ENCODE results near the gene EIF2AK2. TPM values are rescaled to one million over a fixed set of nuclear protein-coding genes. Genes with fewer than 3 reads are reported as not detected.

Gene EIF2AK2
- total RNA-seq, 1 donor from 2014 or later, result 49.7 TPM

DNA sequence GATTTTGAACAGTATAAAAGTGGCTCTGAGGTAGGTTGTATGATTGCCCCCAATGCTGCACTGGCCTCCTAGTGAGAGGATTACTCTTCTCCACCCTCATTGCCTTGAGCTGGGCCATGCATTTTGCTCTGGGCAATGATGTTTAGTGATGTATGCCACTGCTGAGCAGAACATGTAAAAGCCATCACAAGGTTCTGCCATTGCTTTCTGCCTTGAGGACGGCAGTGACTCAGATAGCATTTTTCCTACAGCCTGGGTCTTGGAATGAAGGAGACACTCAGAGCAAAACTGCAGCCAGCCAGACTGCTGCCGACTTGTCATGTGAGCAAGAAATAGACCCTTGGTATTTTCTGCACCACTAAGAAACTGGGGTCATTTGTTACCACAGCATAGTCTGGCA is 44.8 kb downstream of the EIF2AK2 start:
- Mint-ChIP-seq H3K4me1 (ENCODE audit: unreplicated experiment) (no peaks in the 10 kb centered on the region), H3K9me3 (ENCODE audit: unreplicated experiment) (no peaks in the 10 kb centered on the region), H3K4me3 (ENCODE audit: unreplicated experiment) (no peak overlapping the region), H3K27me3 (ENCODE audit: unreplicated experiment) (no peaks in the 10 kb centered on the region), H3K36me3 (ENCODE audit: unreplicated experiment) (peaks cover 47% of the 10 kb centered on the region), H3K27ac (ENCODE audit: unreplicated experiment) (no peak overlapping the region)
- TF ChIP-seq, protein P1, sequence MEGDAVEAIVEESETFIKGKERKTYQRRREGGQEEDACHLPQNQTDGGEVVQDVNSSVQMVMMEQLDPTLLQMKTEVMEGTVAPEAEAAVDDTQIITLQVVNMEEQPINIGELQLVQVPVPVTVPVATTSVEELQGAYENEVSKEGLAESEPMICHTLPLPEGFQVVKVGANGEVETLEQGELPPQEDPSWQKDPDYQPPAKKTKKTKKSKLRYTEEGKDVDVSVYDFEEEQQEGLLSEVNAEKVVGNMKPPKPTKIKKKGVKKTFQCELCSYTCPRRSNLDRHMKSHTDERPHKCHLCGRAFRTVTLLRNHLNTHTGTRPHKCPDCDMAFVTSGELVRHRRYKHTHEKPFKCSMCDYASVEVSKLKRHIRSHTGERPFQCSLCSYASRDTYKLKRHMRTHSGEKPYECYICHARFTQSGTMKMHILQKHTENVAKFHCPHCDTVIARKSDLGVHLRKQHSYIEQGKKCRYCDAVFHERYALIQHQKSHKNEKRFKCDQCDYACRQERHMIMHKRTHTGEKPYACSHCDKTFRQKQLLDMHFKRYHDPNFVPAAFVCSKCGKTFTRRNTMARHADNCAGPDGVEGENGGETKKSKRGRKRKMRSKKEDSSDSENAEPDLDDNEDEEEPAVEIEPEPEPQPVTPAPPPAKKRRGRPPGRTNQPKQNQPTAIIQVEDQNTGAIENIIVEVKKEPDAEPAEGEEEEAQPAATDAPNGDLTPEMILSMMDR (IDR thresholded peaks at IDR 0.05), result no peak
- no peak for DNase-seq (ENCODE audit: extremely low spot score, unreplicated experiment)

GRCh38 chr2:37110306-37111212 is 46.2 kb downstream of the EIF2AK2 start:
- H3K9me3 Mint-ChIP-seq (ENCODE audit: unreplicated experiment), result no peaks in the 10 kb centered on the region
- no peak overlapping the region for H3K27ac Mint-ChIP-seq (ENCODE audit: unreplicated experiment)
- TF ChIP-seq, protein P1 (IDR thresholded peaks at IDR 0.05), result no peak
- H3K36me3 Mint-ChIP-seq (ENCODE audit: unreplicated experiment), result peaks cover 52% of the 10 kb centered on the region
- DNase-seq (ENCODE audit: extremely low spot score, unreplicated experiment), result no peak
- no peaks in the 10 kb centered on the region for H3K4me1 Mint-ChIP-seq (ENCODE audit: unreplicated experiment)
- no peak overlapping the region for H3K4me3 Mint-ChIP-seq (ENCODE audit: unreplicated experiment)
- no peaks in the 10 kb centered on the region for H3K27me3 Mint-ChIP-seq (ENCODE audit: unreplicated experiment)

DNA sequence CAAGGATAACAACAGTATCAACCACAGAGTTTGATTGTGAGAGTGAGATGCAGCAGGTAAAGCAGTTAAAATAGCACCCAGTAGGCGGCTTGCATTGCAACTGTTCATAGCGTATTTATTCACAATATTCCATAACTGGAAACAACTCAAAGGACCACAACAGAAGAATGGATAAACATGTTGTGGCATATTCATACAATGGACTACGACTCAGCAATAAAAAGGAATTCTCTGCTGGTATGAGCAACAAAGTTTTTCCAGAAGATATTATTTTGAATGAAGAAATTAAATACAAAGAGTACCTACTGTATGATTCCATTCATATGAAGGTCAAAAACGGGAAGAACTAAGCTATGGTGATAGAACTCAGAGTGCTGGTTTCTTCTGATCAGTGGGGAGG is 47.3 kb downstream of the EIF2AK2 start:
- no peaks in the 10 kb centered on the region for H3K9me3 Mint-ChIP-seq (ENCODE audit: unreplicated experiment)
- H3K4me3 Mint-ChIP-seq (ENCODE audit: unreplicated experiment), result no peak overlapping the region
- peaks cover under 1% of the 10 kb centered on the region for H3K4me1 Mint-ChIP-seq (ENCODE audit: unreplicated experiment)
- TF ChIP-seq, protein P1 (IDR thresholded peaks at IDR 0.05), result no peak
- DNase-seq (ENCODE audit: extremely low spot score, unreplicated experiment), result no peak
- H3K36me3 Mint-ChIP-seq (ENCODE audit: unreplicated experiment), result peaks cover 58% of the 10 kb centered on the region
- H3K27me3 Mint-ChIP-seq (ENCODE audit: unreplicated experiment), result no peaks in the 10 kb centered on the region
- H3K27ac Mint-ChIP-seq (ENCODE audit: unreplicated experiment), result no peak overlapping the region

GRCh38 chr2:37105150-37105549 is 51.6 kb downstream of the EIF2AK2 start:
- H3K4me3 Mint-ChIP-seq (ENCODE audit: unreplicated experiment), result no peak overlapping the region
- H3K4me1 Mint-ChIP-seq (ENCODE audit: unreplicated experiment), result peaks cover 9% of the 10 kb centered on the region
- H3K27ac Mint-ChIP-seq (ENCODE audit: unreplicated experiment), result no peak overlapping the region

DNA sequence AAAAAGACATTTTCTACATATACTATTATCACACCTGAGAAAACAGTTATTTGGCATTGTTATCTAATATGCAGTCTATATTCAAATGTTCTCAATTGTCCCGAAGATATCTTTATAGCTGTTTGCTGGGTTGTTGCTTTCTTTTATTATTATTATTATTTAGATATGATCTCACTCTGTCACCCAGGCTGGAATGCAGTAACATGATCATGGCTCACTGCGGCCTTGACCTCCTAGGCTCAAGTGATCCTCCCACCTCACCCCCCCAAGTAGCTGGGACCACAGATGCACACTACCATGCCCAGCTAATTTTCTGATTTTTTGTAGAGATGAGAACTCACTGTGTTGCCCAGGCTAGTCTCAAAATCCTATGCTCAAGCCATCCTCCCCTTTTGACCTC is 52.6 kb downstream of the EIF2AK2 start:
- no peak for DNase-seq (ENCODE audit: extremely low spot score, unreplicated experiment)
- peaks cover 59% of the 10 kb centered on the region for H3K36me3 Mint-ChIP-seq (ENCODE audit: unreplicated experiment)
- TF ChIP-seq, protein P1 (IDR thresholded peaks at IDR 0.05), result no peak
- H3K9me3 Mint-ChIP-seq (ENCODE audit: unreplicated experiment), result no peaks in the 10 kb centered on the region
- no peaks in the 10 kb centered on the region for H3K27me3 Mint-ChIP-seq (ENCODE audit: unreplicated experiment)
- H3K4me3 Mint-ChIP-seq (ENCODE audit: unreplicated experiment), result no peak overlapping the region
- peaks cover 9% of the 10 kb centered on the region for H3K4me1 Mint-ChIP-seq (ENCODE audit: unreplicated experiment)
- H3K27ac Mint-ChIP-seq (ENCODE audit: unreplicated experiment), result no peak overlapping the region

More at GRCh38 chr2:37105150-37105549, 51.6 kb downstream of the EIF2AK2 start:
- TF ChIP-seq, protein P1 (IDR thresholded peaks at IDR 0.05), result no peak
- Mint-ChIP-seq H3K36me3 (ENCODE audit: unreplicated experiment) (peaks cover 55% of the 10 kb centered on the region), H3K9me3 (ENCODE audit: unreplicated experiment) (no peaks in the 10 kb centered on the region), H3K27me3 (ENCODE audit: unreplicated experiment) (no peaks in the 10 kb centered on the region)
- no peak for DNase-seq (ENCODE audit: extremely low spot score, unreplicated experiment)

All from osteocyte (in vitro differentiated cells).